ENCODE results near the gene PNPLA8.

DNA sequence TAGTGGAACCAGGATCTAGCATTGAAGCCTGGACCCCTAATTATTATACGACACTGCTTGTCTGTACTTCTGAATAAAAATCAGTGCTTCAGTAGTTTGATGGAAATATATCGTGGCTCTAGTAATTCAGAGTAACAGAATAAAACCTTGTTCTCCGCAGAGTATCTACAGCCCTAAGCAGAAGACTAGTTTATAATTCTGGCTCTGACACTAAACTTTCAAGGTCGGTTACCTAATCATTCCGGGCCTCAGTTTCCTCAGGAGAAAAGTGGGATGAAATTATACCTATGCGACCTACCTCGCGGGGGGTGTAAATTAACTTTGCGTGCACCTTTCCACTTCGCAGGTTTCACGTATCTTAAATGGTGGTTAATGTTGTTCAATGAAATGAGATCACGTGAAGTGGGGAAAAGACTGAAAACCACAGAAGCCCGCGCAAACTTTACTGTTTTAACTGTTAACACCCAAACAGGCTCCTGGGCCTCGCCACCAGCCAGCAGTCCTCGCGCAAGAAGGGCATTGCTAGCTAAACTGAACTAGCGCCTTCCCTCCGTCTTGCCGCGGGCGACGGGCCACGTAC is 43.0 kb upstream of the PNPLA8 start:
- TF ChIP-seq, protein P1, sequence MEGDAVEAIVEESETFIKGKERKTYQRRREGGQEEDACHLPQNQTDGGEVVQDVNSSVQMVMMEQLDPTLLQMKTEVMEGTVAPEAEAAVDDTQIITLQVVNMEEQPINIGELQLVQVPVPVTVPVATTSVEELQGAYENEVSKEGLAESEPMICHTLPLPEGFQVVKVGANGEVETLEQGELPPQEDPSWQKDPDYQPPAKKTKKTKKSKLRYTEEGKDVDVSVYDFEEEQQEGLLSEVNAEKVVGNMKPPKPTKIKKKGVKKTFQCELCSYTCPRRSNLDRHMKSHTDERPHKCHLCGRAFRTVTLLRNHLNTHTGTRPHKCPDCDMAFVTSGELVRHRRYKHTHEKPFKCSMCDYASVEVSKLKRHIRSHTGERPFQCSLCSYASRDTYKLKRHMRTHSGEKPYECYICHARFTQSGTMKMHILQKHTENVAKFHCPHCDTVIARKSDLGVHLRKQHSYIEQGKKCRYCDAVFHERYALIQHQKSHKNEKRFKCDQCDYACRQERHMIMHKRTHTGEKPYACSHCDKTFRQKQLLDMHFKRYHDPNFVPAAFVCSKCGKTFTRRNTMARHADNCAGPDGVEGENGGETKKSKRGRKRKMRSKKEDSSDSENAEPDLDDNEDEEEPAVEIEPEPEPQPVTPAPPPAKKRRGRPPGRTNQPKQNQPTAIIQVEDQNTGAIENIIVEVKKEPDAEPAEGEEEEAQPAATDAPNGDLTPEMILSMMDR (IDR thresholded peaks at IDR 0.05): no peak
- no peak for TF ChIP-seq POLR2A (IDR thresholded peaks at IDR 0.05)

All from right lobe of liver (tissue), 4 donors.